ENCODE measurements around the gene SLC39A9. TPM values are rescaled to one million over a fixed set of nuclear protein-coding genes. Genes with fewer than 3 reads are reported as not detected.

The SLC39A9 gene
- total and polyA plus RNA-seq, 2 of the 13 experiments (the other 11 are each of a cell fraction or from before 2014, with no cell fraction given): 46.6 to 69.5 TPM

- Histone ChIP-seq H3K9ac (ENCODE audit: insufficient read depth, low read depth, low read length) (no peak overlapping the region), H4K20me1 (ENCODE audit: insufficient read depth, low read length) (peaks cover 3% of the 10 kb centered on the region; the same call in 1 of the 2 replicates), H3K27ac (ENCODE audit: extremely low read length, insufficient read depth, low read length) (no peak overlapping the region), H3K36me3 (replicated peaks in 1 of 2; ENCODE audit: control insufficient read depth in 1 of 2, insufficient read depth in 2 of 2, low read length in 2 of 2) (peaks cover 3 to 6% of the 10 kb centered on the region in 2 experiments; a peak in 1 of 5 replicates), H2AFZ (ENCODE audit: low read length) (no peak overlapping the region), H3K27me3 (ENCODE audit: control insufficient read depth in 1 of 2, insufficient read depth in 2 of 2, low read length in 2 of 2) (no peaks in the 10 kb centered on the region; a peak in 1 of 5 replicates), H3K4me3 (replicated peaks in 1 of 3; ENCODE audit: insufficient read depth in 1 of 3, low read depth in 2 of 3, low read length in 3 of 3) (no peak overlapping the region), H3K79me2 (ENCODE audit: insufficient read depth, low read length) (peaks cover 76% of the 10 kb centered on the region), H3K4me1 (ENCODE audit: insufficient read depth, low read length) (peaks cover 34% of the 10 kb centered on the region), H3K9me3 (ENCODE audit: low read length) (no peaks in the 10 kb centered on the region), H3K4me2 (ENCODE audit: low read depth, low read length) (no peak overlapping the region)
- intact Hi-C loops (cut with micrococcal nuclease; ENCODE audit: unreplicated experiment): no loop called here
- POLR2A ChIA-PET: no interaction called here
- DNase-seq (ENCODE audit: low spot score) (no peak), FAIRE-seq (no peak), ATAC-seq (no peak)
- BruUV-seq (replicated peaks): no TSS peak
- whole genome bisulfite sequencing (ENCODE audit: low lambda C conversion rate): 89% methylated on average over 2 of the region's 2 CpGs
- CTCF ChIA-PET (ENCODE audit: low intra/inter-chr PET ratio, low total read pairs): no interaction called here
- in situ Hi-C loops (cut with HindIII; ENCODE audit: extremely low pct_ligation_motif_present, low pct_unique_long_range_greater_than_20kb): no loop called here
- TF ChIP-seq BRF2 (CRISPR knock-in tag; IDR thresholded peaks at IDR 0.05): no peak
- no peak for TF ChIP-seq ZNF20 (CRISPR knock-in tag; IDR thresholded peaks at IDR 0.05)
- no peak for TF ChIP-seq NFKBIZ (CRISPR knock-in tag; IDR thresholded peaks at IDR 0.05)
- TF ChIP-seq RBM22 (optimal IDR thresholded peaks at IDR 0.05; ENCODE audit: low read length): no peak
- no peak for TF ChIP-seq ZBTB40 (IDR thresholded peaks at IDR 0.05)
- no peak for TF ChIP-seq ZBTB40 (CRISPR knock-in tag; IDR thresholded peaks at IDR 0.05)
- no peak for TF ChIP-seq ZNF547 (CRISPR knock-in tag; IDR thresholded peaks at IDR 0.05)
Measured at GRCh38 chr14:69408331-69408960, 10.0 kb downstream of the SLC39A9 start.

Data from HepG2 (cell line).